Keratinocyte (primary cell): ENCODE results near the gene OR5AN1.

Source experiments
- EZH2 ChIP-seq: IDR thresholded peaks from one replicate; pipeline ENCODE4 v1.6.1; 2012; ENCODE audit warnings: inconsistent platforms, mild to moderate bottlenecking, low read length, moderate library complexity
- TF ChIP-seq, protein P1 (sequence below), 3 experiments: IDR thresholded peaks in 1 of 3; conservative IDR thresholded peaks in 1 of 3; optimal IDR thresholded peaks in 1 of 3; 2 replicates in 2 of 3; 3 replicates in 1 of 3; pipeline versions ENCODE3 to v1.5.1; 2011; ENCODE audit warnings: low read length in 3 of 3, mild to moderate bottlenecking in 3 of 3, moderate library complexity in 2 of 3, control low read depth in 1 of 3, inconsistent platforms in 1 of 3; ENCODE audit not compliant: insufficient read depth in 2 of 3; ENCODE audit errors: extremely low read depth in 1 of 3

DNA sequence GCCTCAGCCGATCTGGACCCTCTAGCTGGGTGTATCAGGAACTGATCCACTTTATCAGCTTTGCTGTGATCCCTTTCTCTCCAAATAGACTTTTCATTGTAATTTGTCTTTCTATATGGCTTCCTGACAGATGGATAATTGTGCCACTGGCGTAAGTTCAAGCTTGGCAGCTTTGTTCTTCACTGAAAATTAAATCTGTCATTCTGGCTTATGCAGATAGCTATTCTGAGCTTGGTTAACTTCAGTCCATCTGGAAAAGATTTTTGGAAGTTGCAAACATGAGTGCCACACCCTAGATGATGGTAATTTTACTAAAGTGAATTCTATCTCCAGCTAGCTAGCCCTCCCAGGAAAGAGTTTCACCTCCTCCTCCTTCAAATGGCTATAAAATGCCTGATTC lies 59.5 kb downstream of the OR5AN1 start:
- TF ChIP-seq, protein P1, sequence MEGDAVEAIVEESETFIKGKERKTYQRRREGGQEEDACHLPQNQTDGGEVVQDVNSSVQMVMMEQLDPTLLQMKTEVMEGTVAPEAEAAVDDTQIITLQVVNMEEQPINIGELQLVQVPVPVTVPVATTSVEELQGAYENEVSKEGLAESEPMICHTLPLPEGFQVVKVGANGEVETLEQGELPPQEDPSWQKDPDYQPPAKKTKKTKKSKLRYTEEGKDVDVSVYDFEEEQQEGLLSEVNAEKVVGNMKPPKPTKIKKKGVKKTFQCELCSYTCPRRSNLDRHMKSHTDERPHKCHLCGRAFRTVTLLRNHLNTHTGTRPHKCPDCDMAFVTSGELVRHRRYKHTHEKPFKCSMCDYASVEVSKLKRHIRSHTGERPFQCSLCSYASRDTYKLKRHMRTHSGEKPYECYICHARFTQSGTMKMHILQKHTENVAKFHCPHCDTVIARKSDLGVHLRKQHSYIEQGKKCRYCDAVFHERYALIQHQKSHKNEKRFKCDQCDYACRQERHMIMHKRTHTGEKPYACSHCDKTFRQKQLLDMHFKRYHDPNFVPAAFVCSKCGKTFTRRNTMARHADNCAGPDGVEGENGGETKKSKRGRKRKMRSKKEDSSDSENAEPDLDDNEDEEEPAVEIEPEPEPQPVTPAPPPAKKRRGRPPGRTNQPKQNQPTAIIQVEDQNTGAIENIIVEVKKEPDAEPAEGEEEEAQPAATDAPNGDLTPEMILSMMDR (optimal IDR thresholded peaks at IDR 0.05 in 1 of 3, IDR thresholded peaks at IDR 0.05 in 1 of 3, conservative IDR thresholded peaks at IDR 0.05 in 1 of 3; ENCODE audit: extremely low read depth in 1 of 3, insufficient read depth in 2 of 3, low read length in 3 of 3) = no peak
- no peak for TF ChIP-seq EZH2
